DMS 273 (cell line): ENCODE data around the gene MGA.

Source experiments
- DNase-seq: peaks from one replicate; lab custom pipeline; 2025; ENCODE audit not compliant: unreplicated experiment; lab: John Stamatoyannopoulos, UW

MGA gene

DNA sequence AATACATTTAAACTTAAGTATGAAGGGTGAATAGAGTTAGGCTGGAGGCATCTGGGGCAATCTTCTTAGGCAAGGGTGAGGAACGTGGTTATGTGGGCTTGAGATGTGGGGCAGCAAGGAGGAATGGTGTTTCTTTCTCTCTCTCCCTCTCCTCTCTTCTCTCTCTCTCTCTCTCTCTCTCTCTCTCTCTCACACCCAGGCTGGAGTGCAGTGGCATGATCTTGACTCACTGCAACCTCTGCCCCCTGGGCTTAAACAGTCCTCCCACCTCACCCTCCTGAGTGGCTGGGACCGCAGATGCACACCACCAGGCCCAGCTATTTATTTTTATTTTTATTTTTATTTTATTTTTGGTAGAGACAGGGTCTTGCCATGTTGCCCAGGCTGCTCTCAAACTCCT lies 4.0 kb upstream of the MGA start:
- DNase-seq: no peak

DNA sequence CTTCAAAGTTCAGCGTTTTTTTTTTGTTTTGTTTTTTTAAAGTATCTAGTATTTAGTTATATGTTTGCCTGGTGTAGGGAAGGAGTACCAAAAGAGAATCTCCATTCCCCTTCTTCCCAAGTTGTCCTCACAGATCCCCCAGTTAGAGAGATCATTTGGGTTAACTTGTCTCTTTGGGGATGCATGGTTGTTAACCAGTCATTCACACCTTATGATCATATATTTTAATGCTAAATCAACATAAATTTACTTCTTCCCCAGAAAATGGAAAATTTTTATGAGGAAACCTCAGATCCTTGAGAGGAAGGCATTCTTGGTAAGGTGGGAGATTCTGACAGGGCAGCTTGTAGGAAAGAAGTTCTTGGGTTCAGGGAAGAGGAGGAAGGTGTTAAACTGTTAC lies 1.5 kb upstream of the MGA start:
- DNase-seq: no peak

DNA sequence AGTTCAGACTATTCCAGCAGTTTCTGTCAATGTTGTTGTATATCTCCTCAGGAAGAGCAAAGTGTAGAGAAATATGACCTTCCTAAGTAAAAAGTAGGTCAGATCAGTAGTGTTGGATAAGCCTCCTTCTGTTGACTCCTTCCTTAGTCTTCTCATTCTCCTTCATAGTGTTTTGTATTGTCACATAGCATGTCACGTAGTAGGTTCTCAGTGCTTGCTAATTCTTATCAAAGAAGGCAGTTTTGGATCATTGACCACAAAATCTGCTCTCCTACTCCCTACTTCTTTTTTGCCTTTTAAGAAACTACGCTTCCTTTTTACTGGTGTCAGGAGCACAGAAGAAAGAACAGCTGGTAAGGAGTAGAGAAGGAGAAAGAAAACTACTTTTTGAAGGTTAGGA lies 1.0 kb upstream of the MGA start:
- no peak for DNase-seq

DNA sequence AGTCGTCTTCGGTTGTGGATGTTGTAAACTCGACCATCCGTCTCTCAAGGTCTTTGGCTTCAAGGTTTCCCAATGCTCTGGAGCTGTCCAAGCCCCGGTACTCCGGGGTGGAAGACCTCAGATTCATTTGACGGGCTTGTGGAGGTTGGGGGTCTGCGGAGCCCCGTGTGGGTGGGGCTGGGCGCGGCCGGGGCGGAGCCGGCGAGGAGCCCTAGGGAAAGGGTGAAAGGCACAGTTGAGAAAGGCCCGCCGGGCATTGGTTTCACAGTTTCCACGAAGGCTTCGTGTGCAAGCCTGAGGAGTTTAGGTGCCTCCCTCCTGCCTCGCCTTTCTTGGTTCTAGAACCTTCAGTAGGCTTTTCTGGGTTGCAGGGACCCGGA lies 360 bp upstream of the MGA start:
- no peak for DNase-seq

DNA sequence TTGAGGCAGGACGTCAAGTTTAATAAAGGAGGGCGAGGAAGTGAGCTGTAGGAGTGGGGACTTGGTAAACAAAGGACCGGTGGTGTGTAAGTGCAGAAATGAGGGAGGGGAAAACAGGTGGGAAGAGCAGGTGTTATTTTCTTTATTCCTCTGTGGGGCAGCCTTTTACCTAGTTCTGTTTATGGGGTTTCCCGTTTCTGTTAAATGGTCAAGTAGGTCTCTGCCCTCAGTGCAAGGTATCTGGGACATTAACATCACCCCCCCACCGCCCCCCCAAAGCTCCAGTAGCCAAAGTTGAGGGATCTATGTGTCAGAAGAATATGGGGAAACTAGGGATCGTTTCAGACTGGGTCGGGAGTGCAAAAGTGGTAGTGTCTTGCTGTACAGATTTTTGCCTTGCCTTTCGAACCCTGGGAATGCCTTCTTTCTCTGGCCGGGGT lies 893 bp downstream of the MGA start:
- DNase-seq: no peak

DNA sequence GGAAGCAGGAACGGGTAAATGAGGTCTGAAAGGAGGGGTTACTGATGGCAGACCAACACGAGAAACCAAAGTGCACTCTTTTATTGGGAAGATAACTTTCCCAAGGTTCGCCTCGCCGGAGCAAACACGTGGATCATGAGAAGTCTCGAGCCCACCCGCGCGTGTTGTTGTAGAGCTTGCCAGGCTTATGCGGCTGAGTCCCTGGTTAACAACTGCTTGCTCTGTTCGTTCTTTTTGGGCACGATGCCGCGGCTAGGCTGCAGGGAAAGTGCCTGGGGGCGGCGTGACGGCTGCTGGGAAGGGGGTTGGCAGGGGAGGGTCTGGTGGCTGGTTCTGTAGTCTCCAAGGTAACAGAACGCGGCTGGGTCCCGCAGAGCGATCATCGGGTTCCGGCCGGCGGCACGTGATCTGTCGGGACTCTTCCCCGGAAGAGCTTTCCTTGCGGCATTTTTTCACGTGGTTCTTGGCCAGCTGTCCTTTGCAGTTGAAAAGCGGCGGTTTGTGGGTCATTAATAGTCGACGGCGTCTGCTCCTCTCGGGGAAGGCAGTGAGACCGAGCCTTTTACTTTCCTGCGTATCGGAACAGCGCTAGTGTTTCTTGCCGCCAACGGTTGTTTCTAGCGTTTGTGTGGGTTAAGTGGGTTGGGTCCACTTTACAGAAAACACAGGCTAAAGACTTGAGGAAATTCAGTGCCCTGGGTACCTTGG lies 1.5 kb downstream of the MGA start:
- peak; percentile 94 for DNase-seq

DNA sequence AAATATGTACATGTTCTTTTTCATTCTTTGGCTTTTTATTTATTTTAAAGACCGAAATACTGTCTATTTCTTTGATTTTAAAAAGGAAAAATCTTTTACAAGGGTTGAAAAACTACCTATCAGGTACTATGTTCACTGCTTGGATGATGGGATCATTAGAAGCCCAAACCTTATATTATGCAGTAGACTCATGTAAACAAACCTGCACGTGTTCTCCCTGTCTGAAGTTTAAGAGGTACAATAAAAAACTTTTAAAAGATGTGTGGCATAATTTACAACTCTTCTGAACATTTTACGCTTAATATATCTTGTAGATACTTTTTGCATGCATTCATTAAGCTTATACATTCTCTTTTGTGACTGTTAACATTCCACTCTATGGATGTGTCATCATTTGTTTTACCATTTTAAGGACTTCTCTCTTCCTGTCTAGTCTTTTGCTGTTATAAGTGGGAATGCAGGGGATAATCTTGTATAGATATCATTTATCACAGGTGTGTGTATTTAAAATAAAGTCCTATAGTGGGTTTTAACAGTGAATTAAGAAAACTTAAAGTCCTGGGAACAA lies 6.2 kb downstream of the MGA start:
- no peak for DNase-seq

DNA sequence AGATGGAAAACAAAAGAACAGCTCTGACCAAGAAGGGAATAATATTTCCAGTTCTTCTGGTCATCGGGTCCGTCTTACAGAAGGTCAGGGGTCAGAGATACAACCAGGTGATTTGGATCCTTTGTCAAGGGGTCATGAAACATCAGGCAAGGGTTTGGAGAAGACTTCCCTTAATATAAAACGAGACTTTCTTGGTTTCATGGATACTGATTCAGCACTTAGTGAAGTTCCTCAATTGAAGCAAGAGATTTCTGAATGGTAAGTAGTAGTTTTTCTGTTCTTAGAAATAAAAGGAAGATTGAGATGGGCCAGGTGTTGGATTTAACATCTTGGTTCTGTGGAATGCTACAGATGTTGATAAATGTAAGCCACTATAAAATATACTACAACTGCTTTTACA lies 9.5 kb downstream of the MGA start:
- no peak for DNase-seq

DNA sequence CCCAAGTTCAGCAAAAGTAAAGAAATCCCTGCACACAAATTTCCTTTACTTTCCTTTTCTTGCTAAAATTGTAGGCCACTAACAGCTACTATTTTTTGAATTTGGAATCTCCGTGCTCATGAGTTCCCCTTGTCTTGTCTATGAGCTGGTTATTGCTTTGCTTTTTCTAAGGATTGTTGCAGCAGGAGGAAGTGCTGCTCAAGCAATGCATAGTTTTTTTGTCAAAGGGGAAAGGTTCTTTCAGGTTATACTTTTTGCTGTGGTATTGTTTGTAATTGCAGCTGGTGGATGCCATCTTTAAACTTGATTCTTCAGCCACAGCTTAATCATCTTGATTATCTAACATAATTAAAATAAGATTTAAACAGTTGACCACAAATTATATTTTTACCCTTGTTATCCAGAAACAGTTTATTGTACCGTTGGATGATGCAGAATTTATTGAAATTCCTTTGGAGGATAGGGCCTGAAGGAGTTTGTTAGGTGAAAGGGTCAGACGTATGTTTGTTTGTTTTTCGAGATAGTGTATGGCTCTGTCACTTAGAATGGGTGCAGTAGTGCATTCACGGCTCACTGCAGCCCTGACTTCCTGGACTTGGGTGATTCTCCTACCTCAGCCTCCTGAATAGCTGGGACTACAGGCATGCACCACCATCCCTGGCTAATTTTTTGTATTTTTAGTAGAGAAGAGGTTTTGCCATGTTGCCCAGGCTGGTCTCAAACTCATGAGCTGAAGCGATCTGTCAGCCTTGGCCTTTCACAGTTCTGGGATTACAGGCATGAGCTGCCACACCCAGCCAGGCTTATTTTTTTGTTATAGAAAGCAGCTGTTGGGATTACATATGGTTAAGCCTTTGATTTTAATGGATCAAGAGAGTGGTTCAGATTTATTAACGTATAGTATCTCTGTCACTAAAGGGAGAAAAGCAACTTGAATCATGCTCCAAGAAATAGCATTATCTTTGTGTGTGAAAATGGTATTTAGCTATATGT lies 11.7 kb downstream of the MGA start:
- DNase-seq: no peak

DNA sequence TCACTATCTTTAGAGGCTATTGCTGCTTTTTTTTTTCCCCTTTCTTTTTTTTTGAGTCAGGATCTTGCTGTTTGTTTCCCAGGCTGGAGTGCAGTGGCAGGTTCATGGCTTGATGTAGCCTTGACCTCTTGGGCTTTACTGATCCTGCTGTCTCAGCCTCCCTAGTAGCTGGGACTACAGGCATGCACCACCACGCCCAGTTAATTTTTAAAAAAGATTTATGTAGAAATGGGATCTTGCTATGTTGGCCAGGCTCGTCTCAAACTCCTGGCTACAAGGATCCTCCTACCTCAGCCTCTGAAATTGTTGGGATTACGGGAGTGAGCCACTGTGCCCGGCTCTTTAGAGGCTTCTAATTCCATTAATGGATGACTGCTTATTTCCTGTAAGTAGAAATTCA lies 15.1 kb downstream of the MGA start:
- DNase-seq: no peak

DNA sequence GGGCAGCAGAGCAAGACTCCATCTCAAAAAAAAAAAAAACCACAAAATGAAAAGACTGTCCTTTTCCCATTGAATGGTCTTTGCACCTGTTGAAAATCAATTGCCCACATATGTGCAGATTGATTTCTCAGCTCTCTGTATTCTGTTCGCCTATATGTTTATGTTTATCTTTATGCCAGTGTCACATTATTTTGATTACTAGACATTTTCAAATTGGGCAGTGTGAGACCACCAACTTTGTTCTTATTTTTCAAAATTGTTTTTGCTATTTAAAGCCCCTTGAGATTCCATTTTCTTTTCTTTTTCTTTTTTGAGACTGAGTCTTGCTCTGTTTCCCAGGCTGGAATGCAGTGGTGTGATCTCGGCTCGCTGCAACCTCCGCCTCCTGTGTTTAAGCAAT lies 18.5 kb downstream of the MGA start:
- no peak for DNase-seq

DNA sequence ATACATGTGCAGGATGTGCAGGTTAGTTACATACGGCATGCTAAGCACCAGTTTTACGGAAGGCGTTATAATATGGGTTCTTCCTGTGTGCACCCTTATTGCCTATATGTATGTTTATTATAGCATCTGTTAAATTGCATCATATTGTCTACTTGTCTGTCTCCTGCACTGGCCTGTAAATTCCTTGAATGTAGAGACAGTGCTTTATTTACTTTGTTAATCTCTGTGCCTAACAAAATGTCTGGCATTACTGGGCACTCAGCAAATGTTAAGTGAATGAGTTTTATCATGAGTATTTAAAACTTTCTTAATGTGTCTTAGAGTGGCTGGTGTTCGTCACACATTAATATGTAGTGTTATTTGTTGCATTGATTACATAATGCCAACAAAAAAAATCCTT lies 23.8 kb downstream of the MGA start:
- DNase-seq: no peak

DNA sequence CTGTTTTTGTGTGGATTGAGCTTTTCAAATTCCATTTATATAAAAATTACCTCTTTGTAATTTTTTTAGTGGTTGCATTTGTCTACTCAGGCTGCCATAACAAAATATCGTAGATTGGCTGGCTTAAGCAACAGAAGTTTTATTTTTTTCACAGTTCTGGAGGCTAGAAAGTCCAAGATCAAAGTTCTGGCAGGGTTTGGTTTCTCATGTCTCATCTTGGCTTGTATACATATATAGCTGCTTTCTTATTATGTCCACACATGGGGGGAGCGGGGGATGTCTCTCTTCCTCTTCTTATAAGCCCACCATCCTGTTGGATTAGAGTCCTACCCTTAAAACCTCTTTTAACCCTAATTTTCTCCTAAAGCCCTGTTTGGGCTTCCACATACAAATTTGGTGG lies 28.5 kb downstream of the MGA start:
- no peak for DNase-seq

DNA sequence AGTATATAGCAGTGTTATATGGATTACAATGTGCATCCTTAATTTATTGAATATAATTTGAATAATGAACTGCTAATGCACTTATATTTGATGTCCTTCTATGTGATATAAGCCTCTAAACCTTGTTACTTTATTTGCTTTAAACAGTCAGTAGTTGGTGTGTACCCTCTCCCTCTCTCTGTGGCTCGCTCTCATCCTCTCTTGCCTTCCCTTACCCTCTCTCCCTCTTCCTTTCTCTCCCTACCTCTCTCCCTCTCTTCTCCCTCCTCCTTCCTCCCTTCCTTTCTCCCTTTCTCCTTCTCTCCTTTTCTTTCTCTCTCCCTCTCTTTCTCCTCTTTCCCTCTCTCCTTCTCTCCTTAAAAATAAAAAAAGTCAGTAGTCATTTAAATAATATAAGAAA lies 28.9 kb downstream of the MGA start:
- no peak for DNase-seq

DNA sequence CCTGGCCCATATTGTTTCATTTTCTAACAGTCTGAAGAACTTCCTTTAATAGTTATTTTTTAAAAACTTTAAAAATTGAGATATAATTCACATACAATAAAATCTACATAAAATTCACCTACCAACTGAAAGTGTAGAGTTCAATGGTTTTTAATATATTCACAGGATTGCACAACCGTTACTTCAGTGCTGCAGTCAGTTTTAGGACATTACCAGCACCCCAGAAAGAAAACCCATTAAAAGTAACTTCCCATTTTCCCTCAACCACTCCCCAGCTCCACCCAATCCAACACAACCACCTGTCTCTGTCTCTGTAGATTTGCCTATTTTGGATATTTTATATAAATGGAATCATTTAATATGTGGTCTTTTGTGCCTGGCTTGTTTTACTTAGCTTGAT lies 29.6 kb downstream of the MGA start:
- no peak for DNase-seq

DNA sequence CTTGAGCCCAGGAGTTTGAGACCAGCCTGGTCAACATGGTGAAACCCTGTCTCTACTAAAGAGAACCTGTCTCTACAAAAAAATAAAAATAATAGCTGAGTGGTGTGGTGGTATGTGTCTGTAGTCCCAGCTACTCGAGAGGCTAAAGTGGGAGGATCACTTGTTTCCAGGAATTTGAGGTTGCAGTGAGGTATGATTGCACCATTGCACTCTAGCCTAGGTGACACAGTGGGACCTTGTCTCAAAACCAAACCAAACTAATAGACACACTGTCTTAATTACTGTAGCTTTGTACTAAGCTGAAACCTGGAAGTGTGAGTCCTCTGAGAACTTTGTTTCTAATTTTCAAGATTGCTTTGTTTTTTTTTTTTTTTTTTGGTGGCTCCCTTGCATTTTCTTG lies 30.4 kb downstream of the MGA start:
- no peak for DNase-seq

DNA sequence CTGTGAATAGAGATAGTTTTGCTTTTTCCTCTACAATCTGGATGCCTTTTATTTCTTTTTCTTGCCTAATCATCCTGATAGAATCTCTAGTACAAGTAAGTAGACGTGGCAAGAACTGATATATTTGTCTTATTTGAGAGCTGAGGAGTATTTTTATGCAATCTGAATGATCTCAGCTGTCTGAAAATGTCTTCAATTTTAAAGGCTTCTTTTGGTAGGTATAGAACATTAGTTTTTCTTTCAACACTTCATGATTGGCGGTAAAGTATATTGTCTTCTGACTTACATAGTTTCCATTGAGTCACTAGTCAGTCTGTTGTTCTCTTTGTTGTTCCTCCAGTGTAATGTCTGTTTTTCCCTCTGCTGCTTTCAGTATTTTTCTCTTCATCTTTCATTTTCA lies 31.3 kb downstream of the MGA start:
- DNase-seq: no peak

DNA sequence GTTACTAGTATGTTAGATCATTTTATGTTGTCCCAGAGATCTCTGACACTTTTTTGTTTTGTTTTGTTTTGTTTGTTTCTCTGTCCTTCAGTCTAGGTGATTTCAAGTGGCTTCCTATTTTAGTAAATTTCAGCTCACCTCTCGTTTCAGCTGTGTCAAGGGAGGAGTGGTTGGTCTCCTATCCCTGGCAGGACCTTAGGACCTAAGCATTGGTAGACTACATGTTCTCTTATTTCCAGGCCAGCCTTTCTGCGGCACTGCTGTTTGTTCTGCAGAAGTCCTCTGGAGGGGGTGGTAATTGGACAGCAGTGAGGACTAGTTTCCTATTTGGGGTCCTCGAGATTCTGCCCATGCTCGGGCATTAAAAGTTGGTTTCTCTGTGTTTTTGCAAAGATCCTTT lies 31.8 kb downstream of the MGA start:
- no peak for DNase-seq

DNA sequence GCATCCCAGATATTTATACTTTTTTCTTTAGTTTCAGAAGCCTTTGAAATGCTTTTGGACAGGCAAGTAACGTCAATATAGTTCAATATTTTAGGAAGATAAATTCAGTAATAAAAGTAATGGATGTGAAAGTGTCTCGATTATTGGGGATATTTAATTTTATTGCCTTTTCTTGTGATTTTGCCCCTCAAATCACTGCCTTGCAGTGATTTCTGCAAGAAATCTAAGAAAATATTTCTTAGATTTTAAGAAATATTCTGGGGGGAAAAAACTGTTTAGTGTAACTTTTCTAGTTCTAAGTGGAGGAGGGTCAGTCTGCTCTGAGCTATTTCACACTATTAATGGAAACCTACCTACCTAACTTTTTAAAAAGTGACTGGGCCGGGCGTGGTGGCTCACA lies 33.6 kb downstream of the MGA start:
- DNase-seq: no peak

DNA sequence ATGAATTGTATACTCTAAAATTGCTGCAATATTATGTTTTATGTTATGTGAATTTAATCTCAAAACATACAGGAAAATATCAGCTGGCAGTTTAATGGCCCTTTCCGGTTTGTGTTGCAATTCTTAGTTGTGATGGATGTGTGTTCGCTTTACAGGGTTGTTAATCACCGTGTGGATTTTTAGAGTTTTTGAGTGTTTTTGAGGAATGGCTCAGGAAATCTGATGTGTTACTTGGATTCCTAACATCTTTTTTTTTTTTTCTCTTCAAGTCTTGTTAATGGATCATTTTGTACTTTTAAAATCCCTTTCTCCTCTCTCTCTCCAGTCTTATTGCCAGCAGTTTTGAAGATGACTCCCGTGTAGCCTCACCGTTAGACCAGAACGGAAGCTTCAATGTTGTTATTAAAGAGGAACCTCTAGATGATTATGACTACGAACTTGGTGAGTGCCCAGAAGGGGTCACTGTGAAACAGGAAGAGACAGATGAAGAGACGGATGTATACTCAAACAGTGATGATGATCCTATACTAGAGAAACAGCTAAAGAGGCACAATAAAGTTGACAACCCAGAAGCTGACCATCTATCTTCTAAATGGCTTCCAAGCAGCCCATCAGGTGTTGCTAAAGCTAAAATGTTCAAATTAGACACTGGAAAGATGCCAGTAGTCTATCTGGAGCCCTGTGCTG lies 35.7 kb downstream of the MGA start:
- DNase-seq: peak; percentile 23

DNA sequence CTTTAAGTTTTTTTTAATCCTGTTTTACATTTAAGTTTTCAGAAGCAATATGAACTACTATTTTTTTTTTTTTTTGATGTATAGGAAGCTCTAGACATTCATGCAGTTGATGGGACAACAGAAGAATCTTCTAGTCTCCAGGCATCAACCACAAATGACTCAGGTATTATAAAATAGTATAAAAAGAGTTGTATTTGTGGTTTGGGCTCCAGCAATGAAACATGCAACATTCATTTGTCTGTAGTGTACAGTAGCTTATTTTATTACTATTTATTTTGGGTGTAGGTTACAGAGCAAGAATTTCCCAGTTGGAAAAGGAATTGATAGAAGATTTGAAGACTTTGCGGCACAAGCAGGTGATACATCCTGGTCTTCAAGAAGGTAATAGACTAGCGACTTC lies 38.6 kb downstream of the MGA start:
- no peak for DNase-seq

DNA sequence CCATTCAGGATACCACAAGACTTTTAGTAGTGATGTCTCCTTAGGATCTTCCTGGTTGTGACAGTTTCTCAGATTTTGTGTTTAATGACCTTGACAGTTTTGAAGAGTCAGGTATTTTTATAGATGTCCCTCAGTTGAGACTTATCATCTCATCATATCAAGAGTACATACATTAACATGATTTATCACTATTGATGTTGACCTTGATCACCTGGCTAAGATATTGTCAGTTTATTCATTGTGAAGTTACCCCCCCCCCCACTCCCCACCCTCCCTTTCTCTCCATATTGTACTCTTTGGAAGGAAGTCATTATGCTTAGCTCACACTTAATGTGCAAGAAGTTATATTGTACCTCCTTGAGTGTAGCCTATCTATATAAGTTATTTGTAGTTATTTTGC lies 42.9 kb downstream of the MGA start:
- DNase-seq: no peak
